ENCODE data around the gene BET1L.

DNA sequence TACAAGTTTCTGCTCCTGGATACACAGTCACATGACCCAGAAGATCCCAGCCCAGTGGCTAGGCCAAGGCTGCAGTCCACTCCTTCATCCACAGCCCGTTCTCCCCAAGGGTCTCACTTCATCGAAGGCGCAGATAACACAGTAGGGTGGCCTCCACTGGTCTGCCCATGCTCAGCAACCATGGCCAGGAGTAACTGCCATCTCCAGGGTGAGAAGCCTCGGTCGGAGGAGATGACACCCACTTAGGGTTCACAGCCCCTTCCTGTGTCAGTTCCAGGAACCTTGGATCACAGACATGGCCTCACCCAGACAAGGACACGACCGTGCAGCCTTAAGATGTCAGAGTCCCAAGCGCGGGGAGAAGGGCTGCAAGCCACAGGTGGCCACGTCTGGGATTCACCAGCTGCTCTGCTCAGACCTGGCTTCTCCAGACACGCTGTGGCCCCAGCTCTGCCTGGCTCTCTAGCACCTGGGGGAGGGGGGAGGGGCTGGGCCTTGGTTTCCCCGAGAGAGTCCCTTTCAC, 2.6 kb downstream of the BET1L start:
- TF ChIP-seq SIN3A (IDR thresholded peaks at IDR 0.05; ENCODE audit: borderline replicate concordance, insufficient read depth, low read length) (no peak), TAF1 (IDR thresholded peaks at IDR 0.05; ENCODE audit: borderline replicate concordance, insufficient read depth, low read length) (no peak), POLR2AphosphoS5 (IDR thresholded peaks at IDR 0.05; ENCODE audit: low read depth, low read length) (no peak)

Measured in PFSK-1 (cell line).